GM18867 (cell line): ENCODE data around the gene SF3B1.
"Not testable (repeated sequence)": the region's sequence is repeated elsewhere in the genome, so short reads cannot be mapped to it uniquely, and the experiment has no call there.

Experiments
- ATAC-seq: cut with Tn5 transposase; IDR thresholded peaks from one replicate; pipeline ENCODE4 v1.9.1; 2021; ENCODE audit warnings: mild to moderate bottlenecking, moderate library complexity; ENCODE audit not compliant: unreplicated experiment

Gene SF3B1

DNA sequence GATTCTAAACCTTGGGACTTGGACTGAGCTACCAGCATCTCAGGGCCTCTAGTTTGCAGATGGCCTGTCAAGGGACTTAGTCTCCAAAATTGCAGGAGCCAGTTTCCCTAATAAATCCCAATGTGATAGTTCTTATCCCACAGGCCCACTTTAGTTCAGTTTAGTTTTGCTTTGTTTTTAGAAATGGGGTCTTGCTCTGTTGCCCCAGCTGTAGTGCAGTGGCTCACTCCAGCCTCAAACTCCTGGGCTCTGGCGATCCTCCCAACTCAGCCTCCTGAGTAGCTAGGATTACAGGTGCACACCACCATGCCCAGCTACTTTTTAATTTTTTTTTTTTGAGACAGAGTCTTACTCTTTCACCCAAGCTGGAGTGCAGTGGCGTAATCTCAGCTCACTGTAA, 2.6 kb upstream of the SF3B1 start:
- no peak for ATAC-seq

DNA sequence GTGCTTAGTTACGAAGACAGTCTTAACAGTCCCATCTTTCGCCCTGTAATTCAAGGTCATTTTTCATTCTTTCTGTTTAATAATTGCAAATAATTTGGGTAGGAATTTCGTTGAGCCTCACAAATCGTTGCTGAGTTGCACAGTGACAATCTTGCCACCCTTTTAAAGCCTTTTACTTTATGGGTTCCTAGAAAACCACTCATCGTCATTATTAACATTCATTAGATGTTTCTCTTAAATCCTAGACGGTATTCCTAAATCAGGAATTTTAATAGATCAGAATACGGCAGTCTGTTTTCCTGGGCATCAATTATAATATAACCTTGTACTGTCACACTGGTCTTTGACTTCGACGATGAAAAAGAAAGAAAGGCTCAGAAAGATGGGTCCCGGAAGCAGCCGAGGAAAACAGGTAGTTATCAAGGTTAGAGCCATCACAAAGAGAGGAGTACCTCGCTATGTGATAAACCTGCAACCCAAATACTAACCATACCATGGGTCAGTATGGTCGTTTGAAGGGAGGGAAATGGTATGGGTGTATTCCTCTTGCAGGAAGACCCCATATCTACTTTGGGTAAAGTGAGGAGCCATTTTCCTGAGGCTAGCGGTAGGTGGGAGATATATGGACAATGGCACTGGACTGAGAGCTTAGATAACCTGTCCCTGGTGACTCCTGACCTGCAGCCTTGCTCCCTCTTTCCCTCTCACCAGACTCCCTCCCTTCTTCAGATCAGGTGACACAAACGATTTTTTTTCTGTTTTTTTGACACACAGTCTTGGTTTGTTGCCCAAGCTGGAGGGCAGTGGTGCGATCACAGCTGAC, 981 bp upstream of the SF3B1 start:
- ATAC-seq, result peak; percentile 1

- no peak for ATAC-seq
These were observed 919 bp downstream of the SF3B1 start for GRCh38 chr2:197433780-197434438.

DNA sequence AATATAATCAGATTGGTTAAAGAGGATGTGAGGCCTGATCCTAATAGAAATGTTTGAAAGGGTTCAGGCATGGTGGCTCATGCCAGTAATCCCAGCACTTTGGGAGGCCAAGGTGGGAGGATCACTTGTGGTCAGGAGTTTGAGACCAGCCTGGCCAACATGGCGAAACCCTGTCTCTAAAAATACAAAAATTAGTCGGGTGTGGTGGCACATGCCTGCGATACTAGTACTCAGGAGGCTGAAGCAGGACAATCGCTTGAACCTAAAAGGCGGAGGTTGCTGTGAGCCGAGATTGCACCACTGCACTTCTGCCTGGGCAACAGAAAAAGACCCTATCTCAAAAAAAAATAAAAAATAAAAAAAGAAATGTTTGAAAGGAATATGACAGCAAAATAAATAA, 2.3 kb downstream of the SF3B1 start:
- ATAC-seq, result not testable (repeated sequence)

DNA sequence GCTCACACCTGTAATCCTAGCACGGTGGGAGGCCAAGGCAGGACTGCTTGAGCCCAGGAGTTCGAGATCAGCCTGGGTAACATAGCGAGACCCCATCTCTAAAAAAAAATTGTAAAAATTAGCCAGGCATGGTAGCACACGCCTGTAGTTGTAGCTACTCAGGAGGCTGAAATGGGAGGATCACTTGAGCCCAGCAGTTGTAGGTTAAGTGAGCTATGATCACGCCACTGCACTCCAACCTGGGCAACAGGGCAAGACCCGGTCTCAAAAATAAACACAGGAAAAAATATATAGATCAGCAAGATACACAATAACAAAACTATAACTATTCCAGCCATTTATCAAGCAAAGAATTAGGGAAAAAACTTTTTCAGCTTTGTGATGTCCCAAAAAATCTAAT, 3.0 kb downstream of the SF3B1 start:
- ATAC-seq, result no peak

GRCh38 chr2:197427986-197428385, 6.8 kb downstream of the SF3B1 start:
- no peak for ATAC-seq

- ATAC-seq, result no peak
These were observed 7.9 kb downstream of the SF3B1 start for GRCh38 chr2:197426723-197427603.

- no peak for ATAC-seq
These were observed 9.3 kb downstream of the SF3B1 start for GRCh38 chr2:197425550-197425949.

- no peak for ATAC-seq
These were observed 11.5 kb downstream of the SF3B1 start for GRCh38 chr2:197423307-197423706.

- no peak for ATAC-seq
These were observed 15.4 kb downstream of the SF3B1 start for GRCh38 chr2:197419438-197419837.

DNA sequence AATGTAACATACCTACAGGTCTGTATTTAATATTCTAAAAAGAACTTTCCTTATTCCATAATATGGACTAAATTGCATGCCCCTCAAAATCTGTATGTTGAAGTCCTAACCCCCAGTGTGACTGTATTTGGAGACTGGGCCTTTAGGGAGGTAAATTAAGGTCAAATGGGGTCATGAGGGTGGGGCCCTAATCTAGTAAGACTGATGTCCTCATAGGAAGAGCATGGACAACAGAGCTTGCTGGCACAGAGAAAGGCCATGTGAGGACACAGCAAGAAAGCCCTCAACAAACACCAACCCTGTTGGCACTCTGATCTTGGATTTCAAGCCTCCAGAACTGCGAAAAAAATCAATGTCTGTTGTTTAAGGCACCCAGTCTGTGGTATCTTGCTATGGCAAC, 18.6 kb downstream of the SF3B1 start:
- ATAC-seq, result no peak

- no peak for ATAC-seq
These were observed 20.3 kb downstream of the SF3B1 start for GRCh38 chr2:197414515-197414914.

GRCh38 chr2:197414039-197414438, 20.8 kb downstream of the SF3B1 start:
- ATAC-seq, result no peak

DNA sequence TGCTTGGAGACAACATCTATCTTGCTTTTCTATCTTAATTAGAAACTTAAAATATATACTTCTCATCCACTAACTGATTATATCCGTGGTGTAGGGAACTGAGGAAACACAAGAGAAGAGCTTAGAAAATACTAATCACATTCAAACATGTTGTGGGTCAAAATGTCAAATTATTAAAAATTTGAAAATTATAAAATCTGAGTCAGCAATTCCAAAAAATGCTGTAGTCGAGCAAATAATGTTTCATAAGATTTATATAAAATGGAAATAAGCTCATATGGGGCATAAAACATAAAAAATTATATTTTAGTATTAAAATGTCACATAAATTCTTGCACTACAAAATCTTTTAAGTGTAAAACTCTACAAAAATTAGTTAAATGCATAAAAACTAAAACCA, 29.2 kb downstream of the SF3B1 start:
- ATAC-seq, result no peak

DNA sequence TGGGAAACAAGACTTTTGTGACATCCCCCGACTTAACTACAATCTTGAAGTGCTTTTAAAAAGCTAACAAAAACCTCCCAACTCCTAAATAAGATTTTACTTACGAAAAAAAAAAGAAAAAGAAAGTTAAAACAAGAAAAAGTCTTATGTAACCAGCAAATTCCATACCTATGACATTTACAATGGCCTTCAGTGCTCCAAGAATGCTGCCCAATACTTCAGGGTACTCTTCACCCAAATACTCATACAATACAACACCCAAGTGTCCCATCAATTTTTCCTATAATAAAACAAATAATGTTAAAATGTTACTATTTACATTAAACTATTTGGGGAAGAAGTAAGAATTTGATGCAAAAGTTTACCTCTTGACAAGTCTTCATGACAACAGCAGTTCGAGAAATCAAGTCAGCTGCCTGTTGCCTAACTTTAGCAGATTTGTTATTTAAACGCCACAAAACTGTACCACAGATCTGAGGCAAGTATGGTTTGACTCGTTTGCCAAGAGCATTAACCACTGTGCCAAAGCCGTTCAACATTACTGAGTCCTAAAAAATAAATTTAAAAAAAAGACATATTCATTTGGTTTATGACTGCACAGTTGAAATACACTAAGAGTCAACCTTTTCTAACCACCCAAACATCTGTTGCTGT, 34.8 kb downstream of the SF3B1 start:
- ATAC-seq, result no peak

DNA sequence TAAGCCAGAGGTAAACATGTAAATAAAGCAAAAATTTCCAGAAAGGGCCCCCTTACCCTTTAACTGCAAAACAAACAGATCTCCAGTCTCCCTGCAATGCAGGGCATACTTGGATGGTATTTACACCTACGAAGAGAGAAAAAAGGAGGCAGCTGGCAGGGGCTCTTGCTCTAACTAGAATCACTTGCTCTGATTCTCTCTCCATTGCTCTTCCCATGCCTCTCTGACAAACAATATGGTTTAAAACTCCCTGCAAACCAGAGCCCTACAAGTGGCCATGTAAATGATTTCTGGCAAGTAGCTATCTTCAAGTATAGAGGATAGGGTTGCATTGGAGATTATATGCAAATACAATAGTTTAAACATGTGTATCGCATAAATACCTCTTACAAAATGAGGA, 35.9 kb downstream of the SF3B1 start:
- no peak for ATAC-seq

DNA sequence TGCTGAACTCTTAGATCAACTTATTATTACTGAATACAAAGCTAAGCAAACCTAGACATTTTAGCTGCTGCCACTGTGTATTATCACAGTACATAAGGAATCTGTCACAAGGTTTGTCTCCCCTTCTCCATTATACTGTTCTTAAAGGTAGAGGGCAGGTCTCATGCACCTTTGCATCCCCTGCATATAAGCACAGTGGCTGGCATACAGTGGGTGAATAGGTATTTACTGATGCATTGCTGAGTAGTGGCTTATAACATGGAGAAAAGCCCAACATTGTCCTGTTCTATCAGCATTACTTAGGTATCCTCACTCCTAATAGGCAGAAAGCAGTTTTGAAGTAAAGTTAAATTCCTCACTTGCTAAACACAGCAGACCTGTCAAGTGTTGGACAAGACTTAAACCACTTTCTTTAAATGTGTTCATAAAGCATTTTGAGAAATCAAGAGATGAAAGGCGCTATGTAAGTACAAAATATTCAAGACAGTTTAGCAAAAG, 43.6 kb downstream of the SF3B1 start:
- ATAC-seq, result no peak

GRCh38 chr2:197388866-197389587, 45.8 kb downstream of the SF3B1 start:
- ATAC-seq, result no peak

GRCh38 chr2:197387179-197387578, 47.6 kb downstream of the SF3B1 start:
- no peak for ATAC-seq

- no peak for ATAC-seq
These were observed 48.6 kb downstream of the SF3B1 start for GRCh38 chr2:197386242-197386641.
